Activated CD4-positive, alpha-beta T cell treated with anti-CD3 and anti-CD28 coated beads for 36 hours (primary cell): ENCODE results near the gene HAO1. TPM values are rescaled to one million over a fixed set of nuclear protein-coding genes. Genes with fewer than 3 reads are reported as not detected.
"Not testable (repeated sequence)": the region's sequence is repeated elsewhere in the genome, so short reads cannot be mapped to it uniquely, and the experiment has no call there.

Experiments
- ATAC-seq: fragments of 200-7000 bp; cut with Tn5 transposase; one replicate; pipeline ENCODE4 v1.10.0; 2021; ENCODE audit warnings: mild to moderate bottlenecking, moderate library complexity
- CTCF ChIA-PET: fragments of 350-600 bp; sonication (Branson Sonifier 250); formaldehyde crosslinking; loops from one replicate; lab custom pipeline; 2021; ENCODE audit warnings: antibody characterized with exemption; lab: Charles Lee
- POLR2A ChIA-PET: fragments of 350-600 bp; sonication (Branson Sonifier 250); formaldehyde crosslinking; loops from one replicate; lab custom pipeline; 2021; ENCODE audit warnings: antibody characterized with exemption, inconsistent platforms; lab: Charles Lee
- DNase-seq: peaks from one replicate; pipeline ENCODE4 v3.0.0-alpha.2; 2020
- H3K27ac Mint-ChIP-seq: one replicate; pipeline ENCODE4 v1.8.0; 2021; ENCODE audit warnings: mixed read lengths
- H3K27me3 Mint-ChIP-seq: one replicate; pipeline ENCODE4 v1.8.0; 2021; ENCODE audit warnings: mixed read lengths
- H3K36me3 Mint-ChIP-seq: one replicate; pipeline ENCODE4 v1.8.0; 2021; ENCODE audit warnings: low read depth, mixed read lengths
- H3K4me1 Mint-ChIP-seq: one replicate; pipeline ENCODE4 v1.8.0; 2021; ENCODE audit warnings: mixed read lengths
- H3K4me3 Mint-ChIP-seq: one replicate; pipeline ENCODE4 v1.8.0; 2021; ENCODE audit warnings: mild to moderate bottlenecking, moderate library complexity, mixed read lengths
- H3K9me3 Mint-ChIP-seq: one replicate; pipeline ENCODE4 v1.8.0; 2021; ENCODE audit warnings: low read depth, mixed read lengths
- intact Hi-C, 2 experiments: fragments of 100-400 bp; cut with DNase I in 1 of 2; cut with micrococcal nuclease in 1 of 2; formaldehyde crosslinking; loops; one replicate each; pipeline versions ENCODE4 v1.14.2 to v1.15.1; 2022 to 2024; cut with DNase I, micrococcal nuclease
- total RNA-seq, 2 experiments: library from RNA; stranded (reverse); gene quantifications; one replicate each; pipeline ENCODE4 v1.2.3, GENCODE V29; 2021

Gene HAO1
- total RNA-seq, 2 experiments from 2014 or later: not detected

DNA sequence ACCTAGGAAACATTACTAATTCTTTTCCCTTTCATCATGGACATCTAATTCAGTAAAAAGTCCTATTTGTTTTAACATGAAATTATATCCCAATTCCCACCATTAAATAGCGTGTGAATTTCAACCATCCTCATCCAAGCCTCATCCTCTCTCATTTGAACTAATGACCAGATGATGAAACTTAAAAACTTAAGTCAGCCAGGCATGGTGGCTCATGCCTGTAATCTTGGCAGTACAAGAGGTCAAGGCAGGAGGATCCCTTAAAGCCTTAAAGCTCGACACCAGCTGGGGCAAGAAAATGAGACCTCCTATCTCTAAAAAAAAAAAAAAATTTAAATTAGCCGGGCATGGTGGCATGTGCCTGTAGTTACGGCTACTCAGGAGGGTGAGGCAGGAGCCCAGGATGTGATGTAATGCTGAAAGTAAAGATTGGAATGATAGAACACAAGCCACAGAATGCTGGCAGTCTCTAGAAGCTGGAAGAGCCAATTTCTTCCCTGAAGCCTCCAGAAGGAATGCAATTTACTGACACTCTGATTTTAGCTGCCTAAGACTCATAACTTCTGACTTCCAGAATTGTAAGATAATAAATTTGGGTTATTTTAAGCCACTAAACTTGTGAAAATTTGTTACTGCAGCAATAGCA lies 27.1 kb upstream of the HAO1 start:
- no peak for ATAC-seq
- no peak overlapping the region for H3K27ac Mint-ChIP-seq
- intact Hi-C loops: no loop called here
- H3K27me3 Mint-ChIP-seq: peaks cover 8% of the 10 kb centered on the region
- no peaks in the 10 kb centered on the region for H3K36me3 Mint-ChIP-seq
- DNase-seq: no peak
- no peak overlapping the region for H3K4me3 Mint-ChIP-seq
- H3K9me3 Mint-ChIP-seq: no peaks in the 10 kb centered on the region
- POLR2A ChIA-PET: no interaction called here
- no peaks in the 10 kb centered on the region for H3K4me1 Mint-ChIP-seq
- CTCF ChIA-PET: interaction anchor here (0.6 kb wide), 1 partner anchor 475 kb away, joined by 3 read pairs; no protein-coding TSS in a partner anchor

DNA sequence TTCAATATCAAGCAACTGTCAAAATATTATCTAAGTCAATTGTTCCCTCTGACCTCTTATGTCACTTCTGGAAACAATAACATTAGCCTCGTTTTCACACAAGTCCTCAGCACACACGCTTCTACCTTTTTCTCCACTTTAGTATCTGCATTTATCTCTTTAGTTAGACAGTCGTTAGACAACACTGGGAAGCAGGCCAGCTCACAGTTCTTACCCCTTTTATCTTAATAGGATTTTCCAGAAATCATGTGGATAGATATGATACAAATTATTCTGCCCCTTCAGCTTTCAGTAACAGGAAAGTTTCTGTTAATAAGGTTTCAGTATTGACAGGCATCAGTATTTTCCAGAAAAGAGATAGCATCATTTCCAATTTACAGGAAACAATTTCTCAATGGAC lies 25.9 kb upstream of the HAO1 start:
- no peaks in the 10 kb centered on the region for H3K4me1 Mint-ChIP-seq
- H3K27me3 Mint-ChIP-seq: peaks cover 8% of the 10 kb centered on the region
- POLR2A ChIA-PET: no interaction called here
- H3K27ac Mint-ChIP-seq: no peak overlapping the region
- DNase-seq: no peak
- H3K36me3 Mint-ChIP-seq: no peaks in the 10 kb centered on the region
- ATAC-seq: no peak
- CTCF ChIA-PET: no interaction called here
- intact Hi-C loops: no loop called here
- no peaks in the 10 kb centered on the region for H3K9me3 Mint-ChIP-seq
- H3K4me3 Mint-ChIP-seq: no peak overlapping the region

DNA sequence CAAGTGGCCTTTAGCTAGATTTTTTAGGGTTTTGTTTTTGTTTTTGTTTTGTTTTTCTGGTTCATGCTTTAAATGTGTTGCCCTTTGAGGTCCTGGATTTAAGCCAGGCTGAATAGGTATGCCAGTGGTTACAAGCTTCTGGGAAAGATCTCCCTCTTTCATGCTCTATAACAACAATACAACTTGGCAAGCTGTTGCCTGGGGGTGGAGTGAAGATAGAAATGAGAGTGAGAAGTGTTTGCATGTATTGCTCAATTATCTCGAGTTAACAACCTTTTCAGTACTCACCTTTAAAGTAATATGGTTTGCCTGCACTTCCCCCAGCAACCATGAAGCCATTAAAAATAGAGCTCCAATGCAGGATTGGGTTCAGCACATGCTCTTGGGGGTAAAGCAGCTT lies 19.2 kb upstream of the HAO1 start:
- POLR2A ChIA-PET: no interaction called here
- H3K4me3 Mint-ChIP-seq: no peak overlapping the region
- intact Hi-C loops: no loop called here
- ATAC-seq (no peak), DNase-seq (no peak)
- H3K27ac Mint-ChIP-seq: no peak overlapping the region
- no peaks in the 10 kb centered on the region for H3K4me1 Mint-ChIP-seq
- H3K9me3 Mint-ChIP-seq: peaks cover 8% of the 10 kb centered on the region
- CTCF ChIA-PET: no interaction called here
- H3K36me3 Mint-ChIP-seq: no peaks in the 10 kb centered on the region
- H3K27me3 Mint-ChIP-seq: peaks cover 23% of the 10 kb centered on the region

DNA sequence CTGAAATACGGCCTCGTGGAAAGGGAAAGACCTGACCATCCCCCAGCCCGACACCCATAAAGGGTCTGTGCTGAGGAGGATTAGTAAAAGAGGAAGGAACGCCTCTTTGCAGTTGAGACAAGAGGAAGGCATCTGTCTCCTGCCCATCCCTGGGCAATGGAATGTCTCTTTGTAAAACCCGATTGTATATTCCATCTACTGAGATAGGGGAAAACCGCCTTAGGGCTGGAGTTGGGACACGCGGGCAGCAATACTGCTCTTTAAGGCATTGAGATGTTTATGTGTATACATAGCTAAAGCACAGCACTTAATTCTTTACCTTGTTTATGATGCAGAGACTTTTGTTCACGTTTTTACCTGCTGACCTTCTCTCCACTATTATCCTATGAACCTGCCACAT lies 16.3 kb upstream of the HAO1 start:
- ATAC-seq, DNase-seq, H3K27ac Mint-ChIP-seq, H3K36me3 Mint-ChIP-seq, H3K4me1 Mint-ChIP-seq, H3K4me3 Mint-ChIP-seq, CTCF ChIA-PET, intact Hi-C loops, POLR2A ChIA-PET: not testable (repeated sequence)
- Mint-ChIP-seq H3K27me3 (peaks cover 35% of the 10 kb centered on the region), H3K9me3 (peaks cover 15% of the 10 kb centered on the region)

DNA sequence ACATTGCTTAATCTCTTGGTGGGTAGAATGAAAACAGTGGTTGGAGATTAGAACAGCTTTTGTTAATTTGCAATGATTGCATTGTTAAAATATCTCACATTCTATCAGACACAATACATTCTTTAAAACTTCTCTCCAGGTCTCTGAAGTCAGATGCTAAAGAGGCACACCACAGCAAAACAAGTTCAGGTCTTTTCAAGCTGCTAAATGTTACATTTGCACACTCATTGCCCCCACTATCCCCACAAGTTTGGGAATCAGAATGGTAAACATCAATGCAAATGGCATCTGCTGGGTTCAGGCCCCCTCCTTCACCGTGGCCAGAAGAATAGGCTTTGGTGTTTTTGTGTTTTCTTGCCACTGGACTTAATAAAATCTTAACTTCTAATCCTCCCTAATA lies 10.1 kb upstream of the HAO1 start:
- Mint-ChIP-seq H3K27me3 (peaks cover 23% of the 10 kb centered on the region), H3K36me3 (peaks cover 2% of the 10 kb centered on the region), H3K4me1 (no peaks in the 10 kb centered on the region), H3K27ac (no peak overlapping the region), H3K4me3 (no peak overlapping the region), H3K9me3 (peaks cover 19% of the 10 kb centered on the region)
- DNase-seq (no peak), ATAC-seq (no peak)
- CTCF ChIA-PET: no interaction called here
- intact Hi-C loops: no loop called here
- POLR2A ChIA-PET: no interaction called here

DNA sequence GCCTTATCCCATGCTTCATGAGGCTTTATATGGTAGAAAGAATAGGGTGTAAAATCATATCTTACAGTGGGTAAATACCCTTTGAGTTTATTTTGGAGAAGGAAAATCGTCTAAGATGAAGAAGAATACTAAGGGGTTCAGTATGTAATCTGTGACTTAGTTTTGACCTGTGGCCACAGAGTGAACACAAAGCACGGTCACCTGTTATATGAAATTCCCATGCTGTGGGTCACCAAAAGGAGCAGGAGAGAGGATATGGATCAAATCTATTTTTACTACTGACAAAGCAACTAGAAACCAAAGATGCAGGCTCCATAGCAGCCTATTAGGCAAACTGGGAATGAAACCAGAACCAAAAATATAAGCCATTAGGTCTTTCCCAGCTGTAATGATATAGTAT lies 3.6 kb upstream of the HAO1 start:
- ATAC-seq (no peak), DNase-seq (no peak)
- peaks cover 12% of the 10 kb centered on the region for H3K9me3 Mint-ChIP-seq
- H3K36me3 Mint-ChIP-seq: no peaks in the 10 kb centered on the region
- no peak overlapping the region for H3K27ac Mint-ChIP-seq
- intact Hi-C loops: no loop called here
- peaks cover 7% of the 10 kb centered on the region for H3K27me3 Mint-ChIP-seq
- no peaks in the 10 kb centered on the region for H3K4me1 Mint-ChIP-seq
- ChIA-PET CTCF (no interaction called here), POLR2A (no interaction called here)
- H3K4me3 Mint-ChIP-seq: no peak overlapping the region

DNA sequence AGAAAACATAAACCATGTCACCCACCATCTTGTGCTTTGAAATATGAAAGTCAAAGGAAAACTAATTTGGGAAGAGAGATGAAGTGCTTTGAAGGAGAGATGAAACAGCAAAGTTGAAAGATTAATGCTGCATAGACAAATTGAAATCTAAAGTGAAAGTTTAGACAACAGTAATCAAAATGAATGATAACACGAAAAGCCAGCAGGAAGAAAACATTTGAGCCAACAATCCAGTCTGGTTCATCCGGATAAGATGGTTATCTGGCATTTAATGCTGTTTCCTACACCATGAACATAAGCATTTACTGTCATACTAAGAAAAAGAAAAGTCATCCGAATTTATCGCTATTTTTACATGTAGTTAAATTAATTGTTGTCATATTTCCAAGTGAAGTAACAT lies 595 bp downstream of the HAO1 start:
- CTCF ChIA-PET: interaction anchor here (5.6 kb wide), 1 partner anchor 782 kb away, joined by 55 read pairs; no protein-coding TSS in a partner anchor
- H3K27ac Mint-ChIP-seq: no peak overlapping the region
- H3K36me3 Mint-ChIP-seq: no peaks in the 10 kb centered on the region
- intact Hi-C loops: loop anchor here in 1 of 2 experiments (5.0 to 10.0 kb wide), 2 partner anchors 103 to 155 kb away; no protein-coding TSS in a partner anchor
- peaks cover 10% of the 10 kb centered on the region for H3K27me3 Mint-ChIP-seq
- H3K4me1 Mint-ChIP-seq: no peaks in the 10 kb centered on the region
- H3K9me3 Mint-ChIP-seq: no peaks in the 10 kb centered on the region
- H3K4me3 Mint-ChIP-seq: no peak overlapping the region
- no peak for ATAC-seq
- POLR2A ChIA-PET: no interaction called here
- DNase-seq: no peak

DNA sequence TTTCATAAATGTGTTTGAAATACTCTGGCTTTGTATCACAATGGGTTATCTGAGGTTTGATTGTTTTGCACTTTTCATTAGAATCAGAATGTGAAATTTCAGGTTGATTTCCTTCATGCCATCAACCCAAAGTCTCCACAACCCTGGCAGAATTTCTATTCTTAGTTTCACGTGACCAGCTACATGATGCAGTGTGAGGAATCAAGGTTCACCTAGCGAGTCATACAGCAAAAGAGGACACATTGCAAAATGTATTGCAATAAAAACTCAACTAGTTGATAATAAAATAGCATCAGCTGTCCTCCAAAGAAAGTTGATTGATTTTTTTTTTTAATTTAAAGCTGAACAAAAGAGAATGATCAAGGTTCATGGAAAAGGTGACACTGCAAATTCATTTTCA lies 2.2 kb downstream of the HAO1 start:
- Mint-ChIP-seq H3K27ac (no peak overlapping the region), H3K27me3 (peaks cover 17% of the 10 kb centered on the region), H3K9me3 (no peaks in the 10 kb centered on the region), H3K36me3 (no peaks in the 10 kb centered on the region), H3K4me1 (no peaks in the 10 kb centered on the region), H3K4me3 (no peak overlapping the region)
- intact Hi-C loops: loop anchor here in 1 of 2 experiments (5.0 to 10.0 kb wide), 2 partner anchors 104 to 157 kb away; no protein-coding TSS in a partner anchor
- POLR2A ChIA-PET: no interaction called here
- ATAC-seq (no peak), DNase-seq (no peak)
- CTCF ChIA-PET: interaction anchor here (0.7 to 5.6 kb wide), 2 partner anchors 128 to 784 kb away, joined by 3 to 55 read pairs; no protein-coding TSS in a partner anchor

DNA sequence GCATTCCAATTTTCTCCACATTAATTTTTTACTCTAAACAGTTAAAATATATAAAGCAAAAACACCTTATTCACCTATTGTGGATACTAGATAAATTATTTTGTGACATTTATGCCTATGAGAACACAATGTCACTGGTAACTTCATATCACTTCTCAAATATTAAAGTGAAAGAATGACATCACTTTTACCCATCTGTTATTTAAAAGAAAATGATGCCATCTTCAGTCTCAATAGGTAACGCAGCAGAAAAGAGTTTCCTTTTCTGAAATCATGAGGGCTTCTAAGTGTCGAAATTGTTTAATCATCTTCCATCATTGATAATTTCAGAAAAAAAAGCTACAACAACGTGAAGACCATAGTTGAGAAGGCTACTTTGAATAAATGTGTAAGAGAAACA lies 2.9 kb downstream of the HAO1 start:
- ChIA-PET CTCF (interaction anchor here (1.4 to 5.6 kb wide), 3 partner anchors 12 to 784 kb away, joined by 4 to 55 read pairs (median 5); no protein-coding TSS in a partner anchor), POLR2A (no interaction called here)

DNA sequence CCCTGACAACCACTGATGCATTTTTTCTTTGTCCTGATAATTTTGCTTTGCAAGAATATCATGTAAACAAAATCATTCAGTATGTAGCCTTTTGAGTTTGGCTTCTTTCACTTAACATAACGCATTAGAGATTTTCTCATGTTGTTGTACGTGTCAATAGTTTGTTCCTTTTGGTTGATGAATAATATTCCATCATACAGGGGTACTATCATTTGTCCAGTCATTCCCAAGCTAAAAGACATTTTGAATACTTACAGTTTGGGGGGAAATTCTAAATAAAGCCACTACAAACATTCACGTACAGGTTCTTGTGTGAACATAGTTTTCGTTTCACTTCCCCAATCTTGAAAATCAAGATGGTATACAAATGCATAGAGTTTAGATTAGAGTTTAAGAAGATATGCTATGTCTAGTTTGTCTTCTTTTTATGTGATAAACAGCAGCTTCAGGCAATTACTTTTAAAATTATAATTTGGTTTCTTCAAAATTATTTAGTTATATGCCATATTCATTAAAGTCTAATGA lies 5.2 kb downstream of the HAO1 start:
- Mint-ChIP-seq H3K27me3 (peaks cover 22% of the 10 kb centered on the region), H3K4me1 (no peaks in the 10 kb centered on the region), H3K27ac (no peak overlapping the region), H3K36me3 (no peaks in the 10 kb centered on the region), H3K4me3 (no peak overlapping the region), H3K9me3 (no peaks in the 10 kb centered on the region)
- ChIA-PET POLR2A (no interaction called here), CTCF (interaction anchor here (5.6 kb wide), 1 partner anchor 787 kb away, joined by 55 read pairs; no protein-coding TSS in a partner anchor)
- intact Hi-C loops: loop anchor here in 1 of 2 experiments (5.0 to 10.0 kb wide), 2 partner anchors 107 to 160 kb away; no protein-coding TSS in a partner anchor
- DNase-seq (no peak), ATAC-seq (no peak)

More for the DNA sequence above, 2.9 kb downstream of the HAO1 start:
- Mint-ChIP-seq H3K4me3 (no peak overlapping the region), H3K9me3 (no peaks in the 10 kb centered on the region), H3K27me3 (peaks cover 17% of the 10 kb centered on the region), H3K4me1 (no peaks in the 10 kb centered on the region), H3K27ac (no peak overlapping the region), H3K36me3 (no peaks in the 10 kb centered on the region)
- ATAC-seq (no peak), DNase-seq (no peak)
- intact Hi-C loops: loop anchor here in 1 of 2 experiments (2.0 to 10.0 kb wide), 3 partner anchors 43 to 157 kb away; no protein-coding TSS in a partner anchor

DNA sequence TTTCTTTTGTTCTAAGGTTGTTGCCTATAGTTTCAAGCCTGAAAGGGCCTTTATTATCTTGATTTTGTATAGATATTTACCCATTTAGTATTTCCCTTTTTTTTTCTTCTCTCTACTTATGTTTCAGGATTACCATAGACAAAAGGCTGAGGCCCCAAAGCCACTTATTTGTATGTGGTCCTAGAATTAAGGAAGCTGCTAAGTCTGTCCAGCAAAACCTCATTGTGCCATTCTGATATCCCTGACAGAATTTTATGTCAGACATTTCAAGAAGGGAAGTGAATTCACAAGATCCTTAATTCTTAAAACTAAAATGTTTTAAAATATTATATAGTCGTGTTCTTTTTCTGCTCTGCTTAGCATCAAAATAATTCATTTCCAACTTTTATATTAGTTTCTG lies 6.9 kb downstream of the HAO1 start:
- Mint-ChIP-seq H3K36me3 (no peaks in the 10 kb centered on the region), H3K27me3 (peaks cover 22% of the 10 kb centered on the region), H3K4me1 (no peaks in the 10 kb centered on the region), H3K9me3 (no peaks in the 10 kb centered on the region), H3K4me3 (no peak overlapping the region), H3K27ac (no peak overlapping the region)
- no peak for DNase-seq
- CTCF ChIA-PET: no interaction called here
- ATAC-seq: no peak
- intact Hi-C loops: loop anchor here in 1 of 2 experiments (10.0 kb wide), 1 partner anchor 161 kb away; no protein-coding TSS in a partner anchor
- POLR2A ChIA-PET: no interaction called here

DNA sequence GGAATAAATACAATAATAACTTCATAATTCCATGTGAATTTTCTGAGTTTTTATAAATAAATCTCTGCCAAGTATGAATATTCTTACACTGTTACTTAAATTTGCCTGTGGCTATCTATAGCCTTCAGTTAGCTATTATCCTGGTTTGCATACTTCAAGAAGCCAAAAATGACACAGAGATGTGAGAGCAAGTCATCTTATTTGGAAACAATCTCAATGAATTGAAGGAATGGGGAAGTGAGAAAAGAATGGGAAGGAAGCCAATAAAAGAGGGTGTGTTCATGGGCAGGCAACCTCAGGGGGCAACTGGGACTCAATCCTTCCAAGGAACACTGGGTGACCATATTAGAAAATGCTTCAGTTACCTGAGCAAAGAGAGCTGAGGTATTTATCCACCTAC lies 9.9 kb downstream of the HAO1 start:
- H3K36me3 Mint-ChIP-seq: no peaks in the 10 kb centered on the region
- no peaks in the 10 kb centered on the region for H3K9me3 Mint-ChIP-seq
- no peak overlapping the region for H3K27ac Mint-ChIP-seq
- ATAC-seq (no peak), DNase-seq (no peak)
- intact Hi-C loops: loop anchor here in 1 of 2 experiments (10.0 kb wide), 1 partner anchor 164 kb away; no protein-coding TSS in a partner anchor
- ChIA-PET CTCF (no interaction called here), POLR2A (no interaction called here)
- H3K27me3 Mint-ChIP-seq: peaks cover 15% of the 10 kb centered on the region
- H3K4me3 Mint-ChIP-seq: no peak overlapping the region
- no peaks in the 10 kb centered on the region for H3K4me1 Mint-ChIP-seq
